Subcutaneous adipose tissue (tissue), 4 donors: ENCODE measurements around the gene SLC35D1. TPM values are rescaled to one million over a fixed set of nuclear protein-coding genes. Genes with fewer than 3 reads are reported as not detected.

Experiments
- CTCF ChIP-seq: fragments of 450-650 bp; IDR thresholded peaks from one replicate; pipeline ENCODE4 v1.5.1; 2016; ENCODE audit warnings: low read depth, mild to moderate bottlenecking, control low read depth, antibody characterized with exemption, moderate library complexity
- total RNA-seq, 4 donors: library from RNA; depleted of rRNA; stranded (reverse); fragments of >200 nt; gene quantifications; one replicate each; pipeline ENCODE4 v1.1.0, GENCODE V29; 2016

Gene SLC35D1
- total RNA-seq, 4 donors from 2014 or later = 11.1 to 15.1 (median 13.7) TPM

GRCh38 chr1:67059346-67059745 lies 5.4 kb upstream of the SLC35D1 start:
- TF ChIP-seq CTCF = no peak

- TF ChIP-seq CTCF = no peak
Observed at GRCh38 chr1:67058761-67059160, 4.8 kb upstream of the SLC35D1 start.

- no peak for TF ChIP-seq CTCF
Observed at GRCh38 chr1:67058242-67058641, 4.3 kb upstream of the SLC35D1 start.

GRCh38 chr1:67053535-67053784 lies 488 bp downstream of the SLC35D1 start:
- TF ChIP-seq CTCF = no peak

- TF ChIP-seq CTCF = no peak
Observed at GRCh38 chr1:67052741-67053534, 1.0 kb downstream of the SLC35D1 start.

GRCh38 chr1:67051196-67051595 lies 2.8 kb downstream of the SLC35D1 start:
- TF ChIP-seq CTCF = no peak

GRCh38 chr1:67044631-67045270 lies 9.2 kb downstream of the SLC35D1 start:
- TF ChIP-seq CTCF = no peak
